Stimulated activated naive B cell treated with anti-CD40 and anti-IgM and Interleukin-4, amounts not matched to agents 10 μg/mL and 1 μg/mL and 100 μg/mL, for 72 hours (primary cell): ENCODE data around the gene CACNA1C.

ENCODE experiments used
- ATAC-seq, 2 donors: fragments of 150-1000 bp; cut with Tn5 transposase; replicated peaks; 2 replicates each; pipeline ENCODE4 v1.10.0; 2021; ENCODE audit warnings: moderate library complexity in 1 of 2
- DNase-seq: peaks from one replicate; pipeline ENCODE4 v3.0.0; 2021
- H3K27ac Mint-ChIP-seq: one replicate; pipeline ENCODE4 v1.8.0; 2022; ENCODE audit warnings: mild to moderate bottlenecking, mixed read lengths
- H3K27me3 Mint-ChIP-seq, 2 donors: one replicate each; pipeline ENCODE4 v1.8.0; 2022; ENCODE audit warnings: mixed read lengths in 2 of 2
- H3K36me3 Mint-ChIP-seq, 2 donors: one replicate each; pipeline ENCODE4 v1.8.0; 2022; ENCODE audit warnings: mixed read lengths in 2 of 2, mild to moderate bottlenecking in 1 of 2
- H3K4me1 Mint-ChIP-seq, 2 donors: one replicate each; pipeline ENCODE4 v1.8.0; 2022; ENCODE audit warnings: mixed read lengths in 2 of 2, mild to moderate bottlenecking in 1 of 2
- H3K4me3 Mint-ChIP-seq, 2 donors: one replicate each; pipeline ENCODE4 v1.8.0; 2022; ENCODE audit warnings: mild to moderate bottlenecking in 2 of 2, mixed read lengths in 2 of 2, moderate library complexity in 1 of 2
- H3K9me3 Mint-ChIP-seq, 2 donors: one replicate each; pipeline ENCODE4 v1.8.0; 2022; ENCODE audit warnings: mixed read lengths in 2 of 2, mild to moderate bottlenecking in 1 of 2

The CACNA1C gene

GRCh38 chr12:2311020-2311778 lies 258.4 kb downstream of the CACNA1C start:
- Mint-ChIP-seq H3K27ac (no peak overlapping the region), H3K4me3 (no peak overlapping the region), H3K9me3 (peaks cover 3 to 4% of the 10 kb centered on the region in 2 donors), H3K27me3 (no peaks in the 10 kb centered on the region), H3K36me3 (no peaks in the 10 kb centered on the region), H3K4me1 (no peaks in the 10 kb centered on the region)
- DNase-seq (no peak), ATAC-seq (no peak)

- H3K27me3 Mint-ChIP-seq = no peaks in the 10 kb centered on the region
- peaks cover 3 to 4% of the 10 kb centered on the region in 2 donors for H3K9me3 Mint-ChIP-seq
- H3K4me1 Mint-ChIP-seq = no peaks in the 10 kb centered on the region
- no peak overlapping the region for H3K4me3 Mint-ChIP-seq
- no peak overlapping the region for H3K27ac Mint-ChIP-seq
- DNase-seq (no peak), ATAC-seq (no peak)
- no peaks in the 10 kb centered on the region for H3K36me3 Mint-ChIP-seq
Measured at GRCh38 chr12:2312175-2312574, 259.4 kb downstream of the CACNA1C start.

GRCh38 chr12:2312770-2313169 lies 260.0 kb downstream of the CACNA1C start:
- ATAC-seq (no peak), DNase-seq (no peak)
- H3K36me3 Mint-ChIP-seq = no peaks in the 10 kb centered on the region
- H3K27me3 Mint-ChIP-seq = no peaks in the 10 kb centered on the region
- H3K27ac Mint-ChIP-seq = no peak overlapping the region
- H3K4me1 Mint-ChIP-seq = no peaks in the 10 kb centered on the region
- peaks cover 3 to 4% of the 10 kb centered on the region in 2 donors for H3K9me3 Mint-ChIP-seq
- H3K4me3 Mint-ChIP-seq = no peak overlapping the region

GRCh38 chr12:2314492-2314891 lies 261.7 kb downstream of the CACNA1C start:
- no peaks in the 10 kb centered on the region for H3K27me3 Mint-ChIP-seq
- ATAC-seq (no peak), DNase-seq (no peak)
- peaks cover 0 to 1% of the 10 kb centered on the region in 2 donors for H3K9me3 Mint-ChIP-seq
- no peak overlapping the region for H3K27ac Mint-ChIP-seq
- no peaks in the 10 kb centered on the region for H3K4me1 Mint-ChIP-seq
- H3K36me3 Mint-ChIP-seq = no peaks in the 10 kb centered on the region
- no peak overlapping the region for H3K4me3 Mint-ChIP-seq

- Mint-ChIP-seq H3K27ac (no peak overlapping the region), H3K36me3 (no peaks in the 10 kb centered on the region), H3K4me3 (no peak overlapping the region), H3K4me1 (no peaks in the 10 kb centered on the region), H3K27me3 (peaks cover 0 to 3% of the 10 kb centered on the region in 2 donors), H3K9me3 (no peaks in the 10 kb centered on the region)
- DNase-seq (no peak), ATAC-seq (no peak)
Measured at GRCh38 chr12:2317772-2318171, 265.0 kb downstream of the CACNA1C start.

GRCh38 chr12:2318286-2318685 lies 265.5 kb downstream of the CACNA1C start:
- no peaks in the 10 kb centered on the region for H3K9me3 Mint-ChIP-seq
- H3K4me3 Mint-ChIP-seq = no peak overlapping the region
- no peaks in the 10 kb centered on the region for H3K4me1 Mint-ChIP-seq
- ATAC-seq (no peak), DNase-seq (no peak)
- H3K36me3 Mint-ChIP-seq = no peaks in the 10 kb centered on the region
- H3K27ac Mint-ChIP-seq = no peak overlapping the region
- peaks cover 0 to 7% of the 10 kb centered on the region in 2 donors for H3K27me3 Mint-ChIP-seq

- Mint-ChIP-seq H3K36me3 (no peaks in the 10 kb centered on the region), H3K27ac (no peak overlapping the region), H3K9me3 (no peaks in the 10 kb centered on the region), H3K27me3 (peaks cover 0 to 8% of the 10 kb centered on the region in 2 donors), H3K4me3 (no peak overlapping the region), H3K4me1 (no peaks in the 10 kb centered on the region)
- no peak for DNase-seq
- no peak for ATAC-seq
Measured at GRCh38 chr12:2319136-2319535, 266.3 kb downstream of the CACNA1C start.

- Mint-ChIP-seq H3K27ac (no peak overlapping the region), H3K9me3 (no peaks in the 10 kb centered on the region), H3K4me3 (no peak overlapping the region), H3K27me3 (peaks cover under 1 to 16% of the 10 kb centered on the region in 2 donors), H3K4me1 (no peaks in the 10 kb centered on the region), H3K36me3 (no peaks in the 10 kb centered on the region)
- no peak for ATAC-seq
- DNase-seq = no peak
Measured at GRCh38 chr12:2319737-2320506, 267.1 kb downstream of the CACNA1C start.

GRCh38 chr12:2320841-2321240 lies 268.1 kb downstream of the CACNA1C start:
- Mint-ChIP-seq H3K27me3 (peaks cover 8 to 19% of the 10 kb centered on the region in 2 donors), H3K36me3 (no peaks in the 10 kb centered on the region), H3K9me3 (no peaks in the 10 kb centered on the region), H3K4me3 (no peak overlapping the region), H3K27ac (no peak overlapping the region), H3K4me1 (no peaks in the 10 kb centered on the region)
- ATAC-seq (no peak), DNase-seq (no peak)

GRCh38 chr12:2322554-2323120 lies 269.9 kb downstream of the CACNA1C start:
- H3K36me3 Mint-ChIP-seq = no peaks in the 10 kb centered on the region
- no peaks in the 10 kb centered on the region for H3K4me1 Mint-ChIP-seq
- ATAC-seq (no peak), DNase-seq (no peak)
- H3K27ac Mint-ChIP-seq = no peak overlapping the region
- peaks cover 11 to 22% of the 10 kb centered on the region in 2 donors for H3K27me3 Mint-ChIP-seq
- H3K4me3 Mint-ChIP-seq = no peak overlapping the region
- H3K9me3 Mint-ChIP-seq = no peaks in the 10 kb centered on the region

GRCh38 chr12:2323532-2324255 lies 270.9 kb downstream of the CACNA1C start:
- no peak overlapping the region for H3K27ac Mint-ChIP-seq
- H3K4me3 Mint-ChIP-seq = no peak overlapping the region
- H3K36me3 Mint-ChIP-seq = no peaks in the 10 kb centered on the region
- ATAC-seq = no peak
- no peak for DNase-seq
- H3K4me1 Mint-ChIP-seq = no peaks in the 10 kb centered on the region
- peaks cover 11 to 22% of the 10 kb centered on the region in 2 donors for H3K27me3 Mint-ChIP-seq
- H3K9me3 Mint-ChIP-seq = no peaks in the 10 kb centered on the region

- Mint-ChIP-seq H3K27ac (no peak overlapping the region), H3K9me3 (no peaks in the 10 kb centered on the region), H3K4me1 (no peaks in the 10 kb centered on the region), H3K4me3 (no peak overlapping the region), H3K36me3 (no peaks in the 10 kb centered on the region), H3K27me3 (peaks cover 11 to 23% of the 10 kb centered on the region in 2 donors)
- no peak for DNase-seq
- ATAC-seq = no peak
Measured at GRCh38 chr12:2324387-2324786, 271.6 kb downstream of the CACNA1C start.

GRCh38 chr12:2325519-2325918 lies 272.7 kb downstream of the CACNA1C start:
- Mint-ChIP-seq H3K4me1 (no peaks in the 10 kb centered on the region), H3K27ac (no peak overlapping the region), H3K27me3 (peaks cover 11 to 27% of the 10 kb centered on the region in 2 donors), H3K4me3 (no peak overlapping the region), H3K36me3 (no peaks in the 10 kb centered on the region), H3K9me3 (no peaks in the 10 kb centered on the region)
- DNase-seq = no peak
- no peak for ATAC-seq

- Mint-ChIP-seq H3K4me3 (no peak overlapping the region), H3K27ac (no peak overlapping the region), H3K9me3 (no peaks in the 10 kb centered on the region), H3K36me3 (no peaks in the 10 kb centered on the region), H3K4me1 (no peaks in the 10 kb centered on the region), H3K27me3 (peaks cover 11 to 27% of the 10 kb centered on the region in 2 donors)
- no peak for ATAC-seq
- no peak for DNase-seq
Measured at GRCh38 chr12:2326470-2326869, 273.7 kb downstream of the CACNA1C start.
